Subcutaneous abdominal adipose tissue (tissue), 5 donors: ENCODE measurements around the gene MSI2.

Experiments used
- H3K27ac ChIP-seq: one replicate; pipeline ENCODE4 v1.7.0; 2013; ENCODE audit warnings: low read depth, mild to moderate bottlenecking, inconsistent platforms, low read length, moderate library complexity
- H3K27me3 ChIP-seq, 5 donors: one replicate each; pipeline ENCODE4 v1.7.0; 2013; ENCODE audit warnings: low read length in 5 of 5, inconsistent platforms in 1 of 5; ENCODE audit not compliant: control insufficient read depth in 5 of 5, insufficient read depth in 4 of 5
- H3K36me3 ChIP-seq, 5 donors: one replicate each; pipeline ENCODE4 v1.7.0; 2013; ENCODE audit warnings: low read length in 5 of 5; ENCODE audit not compliant: control insufficient read depth in 5 of 5, insufficient read depth in 5 of 5
- H3K4me1 ChIP-seq, 5 donors: one replicate each; pipeline ENCODE4 v1.7.0; 2013; ENCODE audit warnings: low read length in 5 of 5, mild to moderate bottlenecking in 3 of 5, moderate library complexity in 1 of 5; ENCODE audit not compliant: control insufficient read depth in 5 of 5, insufficient read depth in 5 of 5
- H3K4me3 ChIP-seq, 5 donors: one replicate each; pipeline ENCODE4 v1.7.0; 2013; ENCODE audit warnings: low read length in 5 of 5, low read depth in 1 of 5
- H3K9ac ChIP-seq, 5 donors: one replicate each; pipeline ENCODE4 v1.7.0; 2013; ENCODE audit warnings: low read length in 5 of 5, mild to moderate bottlenecking in 4 of 5, moderate library complexity in 3 of 5
- H3K9me3 ChIP-seq, 5 donors: one replicate each; pipeline ENCODE4 v1.7.0; 2013; ENCODE audit warnings: low read length in 5 of 5; ENCODE audit not compliant: control insufficient read depth in 5 of 5
- donor health status: healthy.
- donor health status: healthy.
- donor health status: healthy.
- donor health status: healthy.
- donor health status: healthy.

Gene MSI2

GRCh38 chr17:57578608-57579225 is 322.4 kb downstream of the MSI2 start:
- Histone ChIP-seq H3K4me1 (peaks cover 4 to 23% (median 23%) of the 10 kb centered on the region in 5 donors), H3K9ac (no peak overlapping the region), H3K4me3 (peak overlapping the region in 1 of 5 donors; percentile 37), H3K36me3 (no peaks in the 10 kb centered on the region), H3K27ac (peak overlapping the region; percentile 30), H3K27me3 (no peaks in the 10 kb centered on the region), H3K9me3 (no peaks in the 10 kb centered on the region)

GRCh38 chr17:57579245-57579644 is 322.9 kb downstream of the MSI2 start:
- Histone ChIP-seq H3K27ac (no peak overlapping the region), H3K36me3 (no peaks in the 10 kb centered on the region), H3K4me3 (no peak overlapping the region), H3K4me1 (peaks cover 3 to 18% (median 17%) of the 10 kb centered on the region in 5 donors), H3K9ac (no peak overlapping the region), H3K27me3 (peaks cover 0 to 3% (median 0%) of the 10 kb centered on the region in 5 donors), H3K9me3 (no peaks in the 10 kb centered on the region)

- no peaks in the 10 kb centered on the region for H3K9me3 ChIP-seq
- peaks cover 0 to 3% (median 0%) of the 10 kb centered on the region in 5 donors for H3K27me3 ChIP-seq
- H3K9ac ChIP-seq: no peak overlapping the region
- no peak overlapping the region for H3K27ac ChIP-seq
- H3K36me3 ChIP-seq: no peaks in the 10 kb centered on the region
- no peak overlapping the region for H3K4me3 ChIP-seq
- H3K4me1 ChIP-seq: peaks cover 3 to 16% (median 14%) of the 10 kb centered on the region in 5 donors
Measured at GRCh38 chr17:57580055-57580739, 323.9 kb downstream of the MSI2 start.

- Histone ChIP-seq H3K4me3 (no peak overlapping the region), H3K27me3 (peaks cover 0 to 3% (median 0%) of the 10 kb centered on the region in 5 donors), H3K4me1 (peaks cover 1 to 8% (median 6%) of the 10 kb centered on the region in 5 donors), H3K27ac (no peak overlapping the region), H3K9me3 (no peaks in the 10 kb centered on the region), H3K36me3 (no peaks in the 10 kb centered on the region), H3K9ac (no peak overlapping the region)
Measured at GRCh38 chr17:57582881-57583756, 326.8 kb downstream of the MSI2 start.

- Histone ChIP-seq H3K4me3 (no peak overlapping the region), H3K4me1 (no peaks in the 10 kb centered on the region), H3K9me3 (no peaks in the 10 kb centered on the region), H3K36me3 (no peaks in the 10 kb centered on the region), H3K27me3 (peaks cover 0 to 5% (median 3%) of the 10 kb centered on the region in 5 donors), H3K27ac (no peak overlapping the region), H3K9ac (no peak overlapping the region)
Measured at GRCh38 chr17:57584050-57584551, 327.8 kb downstream of the MSI2 start.

- Histone ChIP-seq H3K9ac (no peak overlapping the region), H3K27ac (no peak overlapping the region), H3K27me3 (peaks cover 0 to 5% (median 3%) of the 10 kb centered on the region in 5 donors)
Measured at GRCh38 chr17:57585341-57586195, 329.2 kb downstream of the MSI2 start.

GRCh38 chr17:57586196-57586740 is 329.9 kb downstream of the MSI2 start:
- Histone ChIP-seq H3K27me3 (peaks cover 0 to 5% (median 3%) of the 10 kb centered on the region in 5 donors), H3K27ac (no peak overlapping the region), H3K9me3 (no peaks in the 10 kb centered on the region), H3K9ac (no peak overlapping the region), H3K36me3 (no peaks in the 10 kb centered on the region), H3K4me3 (no peak overlapping the region), H3K4me1 (no peaks in the 10 kb centered on the region)

More at GRCh38 chr17:57585341-57586195, 329.2 kb downstream of the MSI2 start:
- no peaks in the 10 kb centered on the region for H3K4me1 ChIP-seq
- H3K4me3 ChIP-seq: no peak overlapping the region
- no peaks in the 10 kb centered on the region for H3K9me3 ChIP-seq
- H3K36me3 ChIP-seq: no peaks in the 10 kb centered on the region

GRCh38 chr17:57586742-57587141 is 330.4 kb downstream of the MSI2 start:
- Histone ChIP-seq H3K36me3 (no peaks in the 10 kb centered on the region), H3K27ac (no peak overlapping the region), H3K4me3 (no peak overlapping the region), H3K27me3 (peaks cover 0 to 5% (median 3%) of the 10 kb centered on the region in 5 donors), H3K9me3 (no peaks in the 10 kb centered on the region), H3K9ac (no peak overlapping the region), H3K4me1 (no peaks in the 10 kb centered on the region)
